K562 (cell line): ENCODE results near the gene SPOCD1. TPM values are rescaled to one million over a fixed set of nuclear protein-coding genes. Genes with fewer than 3 reads are reported as not detected.

Experiments
- ATAC-seq: fragments of 200-7000 bp; cut with Tn5 transposase; 3 replicates; pipeline ENCODE4 v1.9.1; 2020; ENCODE audit warnings: moderate library complexity
- BruUV-seq: library from RNA; stranded (reverse); fragments of 400-500 nt; replicated peaks from 2 replicates; lab custom pipeline; 2021; lab: Mats Ljungman, UMichigan
- CTCF ChIA-PET: fragments of 300-600 bp; formaldehyde crosslinking; extraction: SDS; loops from one replicate; lab custom pipeline; 2021; ENCODE audit warnings: low intra/inter-chr PET ratio; lab: Yijun Ruan, JAX
- POLR2A ChIA-PET: fragments of 300-600, 350-650 bp; sonication (Branson Sonifier 250); formaldehyde crosslinking; extraction: SDS; loops from one replicate; lab custom pipeline; 2021; ENCODE audit warnings: antibody characterized with exemption, inconsistent platforms; lab: Yijun Ruan, JAX
- DNase-seq, 4 experiments: peaks; one replicate each; pipeline versions ENCODE4 v3.0.0 to v3.0.0-alpha.2; 2011 to 2018; ENCODE audit warnings: low spot score in 3 of 4, mixed read lengths in 3 of 4; ENCODE audit errors: extremely low read depth in 1 of 4
- FAIRE-seq: peaks from 2 replicates; lab custom pipeline; 2011; peaks lifted over from hg19 to GRCh38; lab: Jason Lieb, UNC
- H2AFZ ChIP-seq: 2 replicates; pipeline ENCODE4 v1.6.0; 2011; ENCODE audit warnings: low read depth, low read length, control low read depth, inconsistent platforms
- H3K27ac ChIP-seq: fragments of 200-600 bp; 3 replicates; pipeline ENCODE4 v1.8.0; 2011; ENCODE audit warnings: low read depth, mild to moderate bottlenecking, control low read depth, inconsistent platforms, low read length, moderate library complexity, mixed read lengths; ENCODE audit errors: extremely low read depth
- H3K27me3 ChIP-seq, 2 experiments: fragments of 300-600 bp in 1 of 2; 2 replicates in 1 of 2; 3 replicates in 1 of 2; pipeline versions ENCODE4 v1.6.0 to v1.8.0; 2011; ENCODE audit warnings: inconsistent platforms in 2 of 2, low read length in 2 of 2, mild to moderate bottlenecking in 1 of 2, mixed read lengths in 1 of 2, moderate library complexity in 1 of 2; ENCODE audit not compliant: control insufficient read depth in 2 of 2, insufficient read depth in 2 of 2
- H3K36me3 ChIP-seq: fragments of 300-600 bp; 3 replicates; pipeline ENCODE4 v1.8.0; 2011; ENCODE audit warnings: mild to moderate bottlenecking, low read length, inconsistent platforms; ENCODE audit not compliant: control insufficient read depth, insufficient read depth
- H3K4me1 ChIP-seq, 2 experiments: fragments of 200-600 bp in 1 of 2; replicated peaks in 1 of 2; 2 replicates in 1 of 2; 3 replicates in 1 of 2; pipeline versions ENCODE4 v1.5.1 to v1.8.0; 2011; ENCODE audit warnings: inconsistent platforms in 2 of 2, low read length in 2 of 2, mild to moderate bottlenecking in 1 of 2, mixed read lengths in 1 of 2, moderate library complexity in 1 of 2; ENCODE audit not compliant: control insufficient read depth in 2 of 2, insufficient read depth in 2 of 2
- H3K4me2 ChIP-seq: 2 replicates; pipeline ENCODE4 v1.6.1; 2011; ENCODE audit warnings: low read length, control low read depth, inconsistent platforms, mixed read lengths; ENCODE audit not compliant: insufficient read depth
- H3K4me3 ChIP-seq: fragments of 200-600 bp; sonication (generic), shearing (Covaris generic); 2 replicates; pipeline ENCODE4 v1.5.1; 2016; ENCODE audit warnings: control low read depth, inconsistent platforms
- H3K79me2 ChIP-seq: fragments of 200-600 bp; 3 replicates; pipeline ENCODE4 v1.8.0; 2011; ENCODE audit warnings: low read length, inconsistent platforms; ENCODE audit not compliant: control insufficient read depth, insufficient read depth
- H3K9ac ChIP-seq, 2 experiments: 2 replicates each; pipeline versions ENCODE4 v1.6.0 to v1.6.1; 2011; ENCODE audit warnings: low read depth in 2 of 2, low read length in 2 of 2, control low read depth in 1 of 2, inconsistent platforms in 1 of 2, mild to moderate bottlenecking in 1 of 2, mixed read lengths in 1 of 2; ENCODE audit not compliant: insufficient read depth in 1 of 2
- H3K9me1 ChIP-seq: one replicate; pipeline ENCODE4 v1.6.0; 2011; ENCODE audit warnings: inconsistent platforms, mild to moderate bottlenecking, low read length, moderate library complexity; ENCODE audit not compliant: control insufficient read depth, insufficient read depth
- H3K9me3 ChIP-seq: replicated peaks from 2 replicates; pipeline ENCODE4 v1.5.1; 2011; ENCODE audit warnings: low read depth, low read length, inconsistent platforms; ENCODE audit not compliant: control insufficient read depth, insufficient read depth
- H4K20me1 ChIP-seq: replicated peaks from 2 replicates; pipeline ENCODE4 v1.6.1; 2011; ENCODE audit warnings: low read length, inconsistent platforms, mixed read lengths; ENCODE audit not compliant: control insufficient read depth, insufficient read depth
- BRF1 ChIP-seq: IDR thresholded peaks from 3 replicates; pipeline ENCODE4 v1.6.1; 2011; ENCODE audit warnings: borderline replicate concordance, mild to moderate bottlenecking; ENCODE audit not compliant: insufficient read length; ENCODE audit errors: extremely low read depth
- MEF2D ChIP-seq: conservative IDR thresholded peaks from 2 replicates; pipeline ENCODE4 v1.6.1; 2016; ENCODE audit warnings: low read depth, missing genetic modification characterization, missing compliant biosample characterization
- MTA2 ChIP-seq: fragments of 450-650 bp; IDR thresholded peaks from 2 replicates; pipeline ENCODE4 v1.6.1; 2016; ENCODE audit warnings: low read depth
- SMARCC2 ChIP-seq: fragments of 450-650 bp; IDR thresholded peaks from 2 replicates; pipeline ENCODE4 v1.6.1; 2017; ENCODE audit warnings: antibody characterized with exemption, moderate library complexity, mild to moderate bottlenecking, low read depth
- STAT5A ChIP-seq: IDR thresholded peaks from 2 replicates; pipeline ENCODE4 v1.6.1; 2012; ENCODE audit warnings: low read length, inconsistent platforms, borderline replicate concordance
- TRIM28 ChIP-seq: fragments of 450-650 bp; IDR thresholded peaks from 2 replicates; pipeline ENCODE4 v1.6.1; 2017
- ZNF282 ChIP-seq: sonication (generic); formaldehyde crosslinking; IDR thresholded peaks from 2 replicates; pipeline ENCODE4 v1.8.1; 2023; ENCODE audit warnings: missing genetic modification reagents
- WGBS: fragments of 100-300 bp; shearing (Covaris generic); methylation state at CpG from one replicate; pipeline ENCODE4 v1.1.6; 2016; ENCODE audit warnings: low coverage, mixed read lengths; ENCODE audit not compliant: insufficient coverage; ENCODE audit errors: missing lambda C conversion rate; 5-methylcytosine and 5-hydroxymethylcytosine counted together
- in situ Hi-C: fragments of 300-500 bp; cut with MboI; formaldehyde crosslinking; loops from 4 replicates; pipeline ENCODE4 v1.15.0; 2018; ENCODE audit warnings: inconsistent platforms, mixed read lengths
- intact Hi-C: fragments of 100-400 bp; cut with micrococcal nuclease; formaldehyde crosslinking; loops from 2 replicates; pipeline ENCODE4 v1.14.2; 2022
- polyA plus RNA-seq, 8 experiments: library from polyadenylated mRNA; depleted of rRNA in 4 of 8; stranded (reverse) in 5 of 8; unstranded in 3 of 8; fragments of >200 nt; fragmentation: Nextera tagmentation in 2 of 8; fragmentation: Illumina TruSeq in 1 of 8; extraction: Ambion mirVana in 2 of 8; extraction: Trizol in 1 of 8; gene quantifications; 2 replicates each; pipeline versions ENCODE4 v1.2.1 to v1.2.3, GENCODE V29; 2011 to 2014; ENCODE audit warnings: inconsistent platforms in 1 of 8, missing spikeins in 1 of 8
- total RNA-seq, 7 experiments: library from RNA; depleted of rRNA in 6 of 7; stranded (reverse); fragments of >200 nt in 6 of 7; fragmentation: Illumina TruSeq in 2 of 7; extraction: Trizol in 2 of 7; gene quantifications; 2 replicates each; pipeline versions ENCODE4 v1.2.1 to v1.2.3, GENCODE V29; 2011 to 2021; ENCODE audit warnings: low replicate concordance in 1 of 7
- TF ChIP-seq, protein P1 (sequence below): fragments of 250-450 bp; sonication (Bioruptor Pico); IDR thresholded peaks from 2 replicates; pipeline ENCODE4 v1.5.0; 2021; ENCODE audit warnings: mild to moderate bottlenecking, borderline replicate concordance
- TF ChIP-seq, protein P2 (sequence below): fragments of 450-650 bp; IDR thresholded peaks from 2 replicates; pipeline ENCODE4 v1.6.1; 2014; ENCODE audit warnings: low read depth, mild to moderate bottlenecking, moderate library complexity, borderline replicate concordance

Gene SPOCD1
- total and polyA plus RNA-seq, 9 of the 15 experiments (the other 6 are each of a cell fraction or from before 2014, with no cell fraction given) = 0.03 to 0.71 (median 0.26) TPM; not detected in 1

DNA sequence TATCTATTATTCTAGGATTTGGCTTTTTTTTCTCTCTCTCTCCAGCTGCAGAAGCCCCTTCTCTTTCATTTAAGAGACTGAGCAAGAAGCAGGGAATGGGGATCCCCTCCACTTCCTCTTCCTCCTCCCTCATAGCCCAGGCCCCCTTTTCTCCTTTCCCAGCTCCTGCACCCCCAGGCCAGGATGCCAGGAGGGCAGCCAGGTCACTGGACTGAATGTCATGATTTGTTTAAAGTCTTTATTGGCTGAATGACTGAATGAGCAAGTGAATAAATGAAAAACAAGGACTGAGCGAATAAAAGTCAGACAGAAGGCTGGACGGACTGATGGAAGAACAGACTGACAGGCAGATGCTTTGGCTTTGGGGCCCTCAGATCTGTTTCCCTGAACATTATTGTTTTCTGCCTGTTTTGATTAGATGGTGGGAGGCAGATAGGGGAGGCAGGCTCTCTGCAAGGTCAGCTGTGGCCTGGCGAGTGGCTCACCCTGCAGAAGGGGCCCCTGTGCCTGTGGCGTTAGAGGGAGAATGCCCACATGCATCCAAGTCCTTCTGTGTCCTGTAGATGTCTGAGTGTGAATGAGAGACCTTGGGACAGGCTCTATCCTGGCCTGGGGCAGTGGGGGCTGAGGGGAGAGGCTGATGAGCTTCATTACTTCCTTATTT lies 31.3 kb downstream of the SPOCD1 start:
- no peak for DNase-seq

DNA sequence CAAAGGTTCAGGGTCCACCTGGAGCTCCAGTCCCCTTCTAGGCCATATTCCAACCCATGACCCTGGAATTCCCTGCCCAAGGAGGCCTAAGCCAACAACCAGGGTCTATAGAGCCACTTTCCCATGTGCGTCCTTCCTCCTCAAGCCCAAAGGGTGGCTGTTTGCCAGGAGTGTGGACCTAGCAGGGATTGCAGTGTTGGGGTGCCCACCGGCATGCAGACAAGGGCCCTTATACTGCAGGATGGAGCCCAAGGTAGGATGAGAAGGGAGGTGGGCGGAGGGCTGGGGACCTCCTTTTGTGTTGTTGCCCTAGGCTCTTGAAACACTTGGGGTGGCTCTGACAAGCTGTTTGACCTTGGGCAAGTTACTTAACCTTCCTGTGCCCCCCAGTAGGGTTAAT lies 32.0 kb downstream of the SPOCD1 start:
- WGBS = 39% methylated on average over 3 of the region's 3 CpGs
- Histone ChIP-seq H3K27ac (no peak overlapping the region), H3K9ac (no peak overlapping the region), H3K4me2 (no peak overlapping the region), H3K27me3 (0 out of 5 replicates have a peak, but pooled peaks cover 0 to 6% of the 10 kb centered on the region in 2 experiments), H3K4me1 (peaks cover 23 to 31% of the 10 kb centered on the region in 2 experiments), H2AFZ (no peak overlapping the region), H3K4me3 (no peak overlapping the region), H3K9me3 (no peaks in the 10 kb centered on the region), H3K9me1 (peaks cover 4% of the 10 kb centered on the region), H3K79me2 (no peaks in the 10 kb centered on the region), H4K20me1 (no peaks in the 10 kb centered on the region), H3K36me3 (no peaks in the 10 kb centered on the region)
- in situ Hi-C loops (no loop called here), intact Hi-C loops (loop anchor here (10.0 kb wide), 2 partner anchors 219 to 281 kb away; no protein-coding TSS in a partner anchor)
- POLR2A ChIA-PET = interaction anchor here (0.7 kb wide), 1 partner anchor 17 kb away, joined by 3 read pairs; no protein-coding TSS in a partner anchor
- CTCF ChIA-PET = no interaction called here
- FAIRE-seq (no peak), ATAC-seq (no peak), DNase-seq (no peak)
- BruUV-seq = no TSS peak
- TF ChIP-seq SMARCC2 = no peak
- no peak for TF ChIP-seq BRF1
- TF ChIP-seq, protein P1, sequence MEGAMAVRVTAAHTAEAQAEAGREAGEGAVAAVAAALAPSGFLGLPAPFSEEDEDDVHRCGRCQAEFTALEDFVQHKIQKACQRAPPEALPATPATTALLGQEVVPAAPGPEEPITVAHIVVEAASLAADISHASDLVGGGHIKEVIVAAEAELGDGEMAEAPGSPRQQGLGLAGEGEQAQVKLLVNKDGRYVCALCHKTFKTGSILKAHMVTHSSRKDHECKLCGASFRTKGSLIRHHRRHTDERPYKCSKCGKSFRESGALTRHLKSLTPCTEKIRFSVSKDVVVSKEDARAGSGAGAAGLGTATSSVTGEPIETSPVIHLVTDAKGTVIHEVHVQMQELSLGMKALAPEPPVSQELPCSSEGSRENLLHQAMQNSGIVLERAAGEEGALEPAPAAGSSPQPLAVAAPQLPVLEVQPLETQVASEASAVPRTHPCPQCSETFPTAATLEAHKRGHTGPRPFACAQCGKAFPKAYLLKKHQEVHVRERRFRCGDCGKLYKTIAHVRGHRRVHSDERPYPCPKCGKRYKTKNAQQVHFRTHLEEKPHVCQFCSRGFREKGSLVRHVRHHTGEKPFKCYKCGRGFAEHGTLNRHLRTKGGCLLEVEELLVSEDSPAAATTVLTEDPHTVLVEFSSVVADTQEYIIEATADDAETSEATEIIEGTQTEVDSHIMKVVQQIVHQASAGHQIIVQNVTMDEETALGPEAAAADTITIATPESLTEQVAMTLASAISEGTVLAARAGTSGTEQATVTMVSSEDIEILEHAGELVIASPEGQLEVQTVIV (CRISPR knock-in tag) = no peak
- TF ChIP-seq, protein P2, sequence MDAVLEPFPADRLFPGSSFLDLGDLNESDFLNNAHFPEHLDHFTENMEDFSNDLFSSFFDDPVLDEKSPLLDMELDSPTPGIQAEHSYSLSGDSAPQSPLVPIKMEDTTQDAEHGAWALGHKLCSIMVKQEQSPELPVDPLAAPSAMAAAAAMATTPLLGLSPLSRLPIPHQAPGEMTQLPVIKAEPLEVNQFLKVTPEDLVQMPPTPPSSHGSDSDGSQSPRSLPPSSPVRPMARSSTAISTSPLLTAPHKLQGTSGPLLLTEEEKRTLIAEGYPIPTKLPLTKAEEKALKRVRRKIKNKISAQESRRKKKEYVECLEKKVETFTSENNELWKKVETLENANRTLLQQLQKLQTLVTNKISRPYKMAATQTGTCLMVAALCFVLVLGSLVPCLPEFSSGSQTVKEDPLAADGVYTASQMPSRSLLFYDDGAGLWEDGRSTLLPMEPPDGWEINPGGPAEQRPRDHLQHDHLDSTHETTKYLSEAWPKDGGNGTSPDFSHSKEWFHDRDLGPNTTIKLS = no peak
- TF ChIP-seq STAT5A = no peak
- no peak for TF ChIP-seq MEF2D
- no peak for TF ChIP-seq ZNF282 (CRISPR knock-in tag)

More for the DNA sequence above, 31.3 kb downstream of the SPOCD1 start:
- Histone ChIP-seq H4K20me1 (peaks cover 2% of the 10 kb centered on the region), H3K4me1 (peaks cover 25 to 38% of the 10 kb centered on the region in 2 experiments), H3K79me2 (no peaks in the 10 kb centered on the region), H3K9me3 (no peaks in the 10 kb centered on the region), H3K9me1 (peaks cover 4% of the 10 kb centered on the region), H3K36me3 (no peaks in the 10 kb centered on the region), H3K9ac (no peak overlapping the region), H3K4me2 (no peak overlapping the region), H3K27ac (no peak overlapping the region), H3K4me3 (no peak overlapping the region), H3K27me3 (0 out of 5 replicates have a peak, but pooled peaks cover 0 to 6% of the 10 kb centered on the region in 2 experiments), H2AFZ (no peak overlapping the region)
- FAIRE-seq = no peak
- no TSS peak for BruUV-seq
- intact Hi-C loops (loop anchor here (10.0 kb wide), 2 partner anchors 220 to 280 kb away; no protein-coding TSS in a partner anchor), in situ Hi-C loops (no loop called here)
- TF ChIP-seq TRIM28 (no peak), MTA2 (no peak), ZNF282 (CRISPR knock-in tag) (no peak)
- ATAC-seq = no peak
- CTCF ChIA-PET = no interaction called here
- POLR2A ChIA-PET = interaction anchor here (0.6 to 1.1 kb wide), 4 partner anchors 8 to 416 kb away, joined by 3 to 4 read pairs (median 4); no protein-coding TSS in a partner anchor
- 6% methylated on average over 4 of the region's 4 CpGs for WGBS
